ENCODE results near the gene EDRF1. TPM values are rescaled to one million over a fixed set of nuclear protein-coding genes. Genes with fewer than 3 reads are reported as not detected.

Gene EDRF1
- total and polyA plus RNA-seq, 2 of the 4 experiments (the other 2 are of a cell fraction), result 17.0 to 24.9 TPM

DNA sequence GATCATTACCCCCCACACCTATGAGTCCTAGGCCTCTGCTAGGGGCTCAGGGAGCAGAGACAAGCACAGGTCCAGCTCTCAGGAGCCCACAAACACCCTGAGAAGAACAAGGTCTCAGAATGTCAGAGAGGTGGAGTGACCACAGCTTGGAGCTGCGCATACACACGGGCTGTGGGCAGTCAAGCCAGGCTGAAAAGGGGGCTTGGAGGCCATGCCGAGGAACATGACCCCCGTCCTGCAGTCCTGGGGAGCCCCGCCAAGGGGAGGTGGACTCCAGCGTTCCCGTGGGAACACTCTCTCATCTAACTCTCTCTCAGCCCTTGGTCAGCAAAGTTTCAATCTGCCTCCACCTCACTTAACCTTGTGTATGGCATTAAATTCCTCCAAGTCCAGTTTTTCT lies 63.9 kb downstream of the EDRF1 start:
- dilution Hi-C loops (cut with HindIII; ENCODE audit: low sequenced_read_pairs, unreplicated experiment) (no loop called here), in situ Hi-C loops (cut with MboI; ENCODE audit: low sequenced_read_pairs) (no loop called here), intact Hi-C loops (cut with micrococcal nuclease) (no loop called here)
- H2BK15ac ChIP-seq (ENCODE audit: low read depth, low read length), result no peak overlapping the region
- no peak overlapping the region for H2BK120ac ChIP-seq (ENCODE audit: low read depth, low read length)
- H3K36me3 ChIP-seq (ENCODE audit: control insufficient read depth, insufficient read depth, low read length), result peaks cover 1% of the 10 kb centered on the region; the same call in 1 of the 2 replicates
- H3K4me1 ChIP-seq (ENCODE audit: control insufficient read depth, insufficient read depth, low read length), result no peaks in the 10 kb centered on the region
- no peak overlapping the region for H2AK5ac ChIP-seq (ENCODE audit: low read depth, low read length)
- no peak overlapping the region for H3K27ac ChIP-seq (ENCODE audit: insufficient read depth, low read length)
- no peak overlapping the region for H4K91ac ChIP-seq (ENCODE audit: insufficient read depth, low read depth, low read length)
- H3K9me1 ChIP-seq (ENCODE audit: insufficient read depth, low read length), result no peaks in the 10 kb centered on the region
- 86% methylated on average over 2 of the region's 7 CpGs; no CpG with 5 or more reads in 1 of the 2 experiments for WGBS, 2 experiments (ENCODE audit: extremely low coverage in 2 of 2, insufficient read length in 1 of 2)
- ATAC-seq (ENCODE audit: low read depth) (no peak), DNase-seq (no peak)
- no peaks in the 10 kb centered on the region; the same call in 1 of the 2 replicates for H3K27me3 ChIP-seq (ENCODE audit: control insufficient read depth, insufficient read depth, low read length)
- ChIA-PET POLR2A (ENCODE audit: unreplicated experiment) (no interaction called here), CTCF (no interaction called here)
- H3K4me2 ChIP-seq (ENCODE audit: low read depth, low read length), result no peak overlapping the region
- no TSS peak for BruUV-seq (replicated peaks)
- no peak overlapping the region for H2BK20ac ChIP-seq (ENCODE audit: low read depth, low read length)
- H4K5ac ChIP-seq (ENCODE audit: low read depth, low read length), result no peak overlapping the region
- H3K18ac ChIP-seq (ENCODE audit: low read depth, low read length), result no peak overlapping the region
- H3K14ac ChIP-seq (replicated peaks; ENCODE audit: low read depth, low read length), result no peak overlapping the region
- TF ChIP-seq CHD1 (IDR thresholded peaks at IDR 0.05; ENCODE audit: low read depth, low read length), result no peak
- no peak for TF ChIP-seq POLR2A (IDR thresholded peaks at IDR 0.05; ENCODE audit: low read depth, low read length)
- TF ChIP-seq, protein P1, sequence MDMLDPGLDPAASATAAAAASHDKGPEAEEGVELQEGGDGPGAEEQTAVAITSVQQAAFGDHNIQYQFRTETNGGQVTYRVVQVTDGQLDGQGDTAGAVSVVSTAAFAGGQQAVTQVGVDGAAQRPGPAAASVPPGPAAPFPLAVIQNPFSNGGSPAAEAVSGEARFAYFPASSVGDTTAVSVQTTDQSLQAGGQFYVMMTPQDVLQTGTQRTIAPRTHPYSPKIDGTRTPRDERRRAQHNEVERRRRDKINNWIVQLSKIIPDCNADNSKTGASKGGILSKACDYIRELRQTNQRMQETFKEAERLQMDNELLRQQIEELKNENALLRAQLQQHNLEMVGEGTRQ (IDR thresholded peaks at IDR 0.05; ENCODE audit: low read depth, low read length), result no peak
- no peak for TF ChIP-seq RAD21 (IDR thresholded peaks at IDR 0.05; ENCODE audit: low read length)
- H3K4ac ChIP-seq (ENCODE audit: low read depth, low read length), result no peak overlapping the region
- H4K8ac ChIP-seq (ENCODE audit: low read depth in 2 of 2, low read length in 2 of 2), result no peak overlapping the region
- H3K4me3 ChIP-seq (ENCODE audit: insufficient read depth, low read depth, low read length), result no peak overlapping the region
- H2AK9ac ChIP-seq (replicated peaks; ENCODE audit: low read depth, low read length, poor library complexity), result no peak overlapping the region
- H2BK5ac ChIP-seq (ENCODE audit: low read depth, low read length, poor library complexity, severe bottlenecking), result no peak overlapping the region
- H3K23ac ChIP-seq (ENCODE audit: low read depth, low read length), result no peak overlapping the region
- no peaks in the 10 kb centered on the region for H3K9me3 ChIP-seq (ENCODE audit: control insufficient read depth, insufficient read depth, low read length)
- H3K56ac ChIP-seq (ENCODE audit: extremely low read depth, insufficient read depth, low read length), result no peak overlapping the region
- no peaks in the 10 kb centered on the region for H3K79me1 ChIP-seq (ENCODE audit: low read depth in 1 of 2, low read length in 2 of 2)
- H4K20me1 ChIP-seq (ENCODE audit: insufficient read depth, low read length), result no peaks in the 10 kb centered on the region
- H2AFZ ChIP-seq (replicated peaks; ENCODE audit: low read length, poor library complexity), result no peak overlapping the region
- H3K9ac ChIP-seq (ENCODE audit: low read depth, low read length), result no peak overlapping the region

Measured in IMR-90 (cell line).